Peyer's patch (tissue), 4 donors: ENCODE data around the gene MCRIP1. TPM values are rescaled to one million over a fixed set of nuclear protein-coding genes. Genes with fewer than 3 reads are reported as not detected.

Source experiments
- DNase-seq, 3 donors: peaks; one replicate each; pipeline ENCODE4 v3.0.0-alpha.2; 2017 to 2019
- H3K27ac ChIP-seq, 4 donors: fragments of 200-600 bp; sonication (generic); one replicate each; pipeline ENCODE4 v1.5.1; 2016 to 2019
- H3K27me3 ChIP-seq, 2 donors: fragments of 200-600 bp; sonication (generic); one replicate each; pipeline ENCODE4 v1.5.1; 2019
- H3K36me3 ChIP-seq, 3 donors: fragments of 200-600 bp; sonication (generic); one replicate each; pipeline ENCODE4 v1.5.1; 2016 to 2019
- H3K4me1 ChIP-seq, 4 donors: fragments of 200-600 bp; sonication (generic); one replicate each; pipeline ENCODE4 v1.5.1; 2016 to 2019
- H3K4me3 ChIP-seq, 4 donors: fragments of 200-600 bp; sonication (generic); 1 replicate in 3 of 4; 2 replicates in 1 of 4; pipeline ENCODE4 v1.5.1; 2016 to 2019; ENCODE audit warnings: mild to moderate bottlenecking in 1 of 4
- H3K9me3 ChIP-seq, 4 donors: fragments of 200-600 bp; sonication (generic); one replicate each; pipeline ENCODE4 v1.5.1; 2016 to 2019; ENCODE audit warnings: mild to moderate bottlenecking in 1 of 4
- CTCF ChIP-seq, 6 experiments: fragments of 450-650 bp in 4 of 6; fragments of 200-600 bp in 2 of 6; sonication (generic) in 1 of 6; IDR thresholded peaks; one replicate each; pipeline ENCODE4 v1.5.1; 2017 to 2019; ENCODE audit warnings: antibody characterized with exemption in 6 of 6, mild to moderate bottlenecking in 3 of 6, moderate library complexity in 1 of 6
- POLR2A ChIP-seq, 2 donors: fragments of 450-650 bp; IDR thresholded peaks; one replicate each; pipeline ENCODE4 v1.5.1; 2017; ENCODE audit warnings: antibody characterized with exemption in 2 of 2, mild to moderate bottlenecking in 2 of 2, moderate library complexity in 2 of 2
- total RNA-seq, 4 donors: library from RNA; depleted of rRNA; stranded (reverse); fragments of >200 nt; gene quantifications; one replicate each; pipeline ENCODE4 v1.1.0, GENCODE V29; 2016

Gene MCRIP1
- total RNA-seq, 4 donors from 2014 or later: 19.6 to 47.9 (median 28.8) TPM

- H3K9me3 ChIP-seq: no peaks in the 10 kb centered on the region
- no peak within 1 kb of the TSS for H3K27ac ChIP-seq
- peaks cover 0 to 23% (median 6%) of the 10 kb centered on the region in 4 donors for H3K4me1 ChIP-seq
- no peak for TF ChIP-seq CTCF (IDR thresholded peaks at IDR 0.05)
- no peak for TF ChIP-seq POLR2A (IDR thresholded peaks at IDR 0.05)
- DNase-seq: no peak
- peaks cover 0 to 36% of the 10 kb centered on the region in 2 donors for H3K27me3 ChIP-seq
- no peaks in the 10 kb centered on the region for H3K36me3 ChIP-seq
- peak within 1 kb of the TSS in 3 of 4 donors; percentile 14 to 31 (median 18) for H3K4me3 ChIP-seq
Measured at GRCh38 chr17:81803728-81804558, 29.1 kb downstream of the MCRIP1 start, which contains the start of gene GCGR. GCGR (plus strand) TSS chr17:81804150; CDS start chr17:81809019, 4,869 bp downstream.

- peaks cover 0 to 36% of the 10 kb centered on the region in 2 donors for H3K27me3 ChIP-seq
- TF ChIP-seq CTCF (IDR thresholded peaks at IDR 0.05) (no peak), POLR2A (IDR thresholded peaks at IDR 0.05) (no peak)
Measured at GRCh38 chr17:81802856-81803643, 30.0 kb downstream of the MCRIP1 start.

GRCh38 chr17:81802048-81802758 lies 30.9 kb downstream of the MCRIP1 start:
- H3K4me1 ChIP-seq: peaks cover 0 to 23% (median 6%) of the 10 kb centered on the region in 4 donors
- no peaks in the 10 kb centered on the region for H3K9me3 ChIP-seq
- no peak for DNase-seq
- TF ChIP-seq CTCF (IDR thresholded peaks at IDR 0.05) (no peak), POLR2A (IDR thresholded peaks at IDR 0.05) (no peak)
- no peaks in the 10 kb centered on the region for H3K36me3 ChIP-seq
- peaks cover 0 to 36% of the 10 kb centered on the region in 2 donors for H3K27me3 ChIP-seq
- no peak overlapping the region for H3K4me3 ChIP-seq
- H3K27ac ChIP-seq: no peak overlapping the region

More at GRCh38 chr17:81802856-81803643, 30.0 kb downstream of the MCRIP1 start:
- Histone ChIP-seq H3K9me3 (no peaks in the 10 kb centered on the region), H3K4me3 (no peak overlapping the region), H3K36me3 (no peaks in the 10 kb centered on the region), H3K27ac (no peak overlapping the region), H3K4me1 (peaks cover 0 to 23% (median 6%) of the 10 kb centered on the region in 4 donors)
- no peak for DNase-seq

GRCh38 chr17:81801327-81801726 lies 31.8 kb downstream of the MCRIP1 start:
- Histone ChIP-seq H3K27ac (no peak overlapping the region), H3K27me3 (peaks cover 0 to 36% of the 10 kb centered on the region in 2 donors), H3K9me3 (no peaks in the 10 kb centered on the region), H3K4me3 (no peak overlapping the region), H3K4me1 (peaks cover 0 to 23% (median 6%) of the 10 kb centered on the region in 4 donors), H3K36me3 (no peaks in the 10 kb centered on the region)
- TF ChIP-seq POLR2A (IDR thresholded peaks at IDR 0.05) (no peak), CTCF (IDR thresholded peaks at IDR 0.05) (no peak)
- DNase-seq: no peak

- H3K4me3 ChIP-seq: no peak overlapping the region
- no peaks in the 10 kb centered on the region for H3K9me3 ChIP-seq
- H3K36me3 ChIP-seq: no peaks in the 10 kb centered on the region
- H3K27ac ChIP-seq: no peak overlapping the region
- no peaks in the 10 kb centered on the region for H3K4me1 ChIP-seq
- DNase-seq: no peak
- H3K27me3 ChIP-seq: no peaks in the 10 kb centered on the region
- no peak for TF ChIP-seq CTCF (IDR thresholded peaks at IDR 0.05)
- no peak for TF ChIP-seq POLR2A (IDR thresholded peaks at IDR 0.05)
Measured at GRCh38 chr17:81794509-81794908, 38.6 kb downstream of the MCRIP1 start.
